Measurements from ENCODE around the gene NUBP2.

The NUBP2 gene

GRCh38 chr16:1810536-1810935, 27.8 kb downstream of the NUBP2 start:
- H3K4me3 ChIP-seq (ENCODE audit: low read depth, low read length), result no peak overlapping the region

DNA sequence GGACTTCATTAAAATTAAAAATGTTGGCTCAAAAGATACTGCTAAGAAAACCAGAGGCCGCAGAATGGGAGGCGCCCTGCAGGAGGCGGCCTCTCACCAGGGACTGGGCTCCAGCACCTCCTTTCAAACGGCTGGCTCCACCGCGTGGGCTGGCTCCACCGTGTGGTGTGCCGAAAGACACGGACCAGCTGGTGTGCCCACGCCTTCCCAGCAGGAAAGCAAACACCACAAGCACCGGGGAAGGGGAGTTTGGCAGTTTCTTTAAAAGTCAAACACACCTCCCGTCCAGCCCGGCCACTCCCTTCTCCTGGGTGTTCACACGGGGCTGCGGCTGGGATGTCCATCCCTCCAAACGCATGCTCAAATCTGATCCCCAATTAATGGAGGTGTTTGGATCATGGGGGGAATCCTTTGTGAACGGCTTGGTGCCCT, 30.0 kb downstream of the NUBP2 start:
- TF ChIP-seq CTCF (conservative IDR thresholded peaks at IDR 0.05; ENCODE audit: low read depth, low read length), result peak; percentile 76

More at GRCh38 chr16:1810536-1810935, 27.8 kb downstream of the NUBP2 start:
- DNase-seq (ENCODE audit: low read depth), result no peak
- TF ChIP-seq CTCF (conservative IDR thresholded peaks at IDR 0.05; ENCODE audit: low read depth, low read length), result no peak

DNA sequence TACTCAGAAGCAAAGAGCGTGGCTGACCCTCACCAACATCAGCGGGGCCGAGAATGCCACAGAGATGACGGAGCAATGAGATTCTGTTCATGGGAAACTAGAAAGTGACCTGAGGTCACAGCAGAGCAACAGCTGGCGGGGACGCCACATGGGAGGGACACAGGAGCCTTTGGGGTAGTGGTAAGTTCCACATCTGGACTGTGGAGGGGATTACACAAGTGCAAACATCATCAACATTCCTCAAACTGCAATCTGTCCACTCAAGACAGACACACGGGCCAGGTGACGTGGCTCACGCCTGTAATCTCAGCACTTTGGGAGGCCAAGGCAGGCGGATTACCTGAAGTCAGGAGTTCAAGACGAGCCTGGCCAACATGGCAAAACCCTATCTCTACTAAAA, 32.7 kb downstream of the NUBP2 start:
- no peak for DNase-seq (ENCODE audit: low read depth)
- no peak for TF ChIP-seq CTCF (conservative IDR thresholded peaks at IDR 0.05; ENCODE audit: low read depth, low read length)
- no peak overlapping the region for H3K4me3 ChIP-seq (ENCODE audit: low read depth, low read length)

More for the DNA sequence above, 30.0 kb downstream of the NUBP2 start:
- no peak overlapping the region for H3K4me3 ChIP-seq (ENCODE audit: low read depth, low read length)
- peak; percentile 84 for DNase-seq (ENCODE audit: low read depth)

DNA sequence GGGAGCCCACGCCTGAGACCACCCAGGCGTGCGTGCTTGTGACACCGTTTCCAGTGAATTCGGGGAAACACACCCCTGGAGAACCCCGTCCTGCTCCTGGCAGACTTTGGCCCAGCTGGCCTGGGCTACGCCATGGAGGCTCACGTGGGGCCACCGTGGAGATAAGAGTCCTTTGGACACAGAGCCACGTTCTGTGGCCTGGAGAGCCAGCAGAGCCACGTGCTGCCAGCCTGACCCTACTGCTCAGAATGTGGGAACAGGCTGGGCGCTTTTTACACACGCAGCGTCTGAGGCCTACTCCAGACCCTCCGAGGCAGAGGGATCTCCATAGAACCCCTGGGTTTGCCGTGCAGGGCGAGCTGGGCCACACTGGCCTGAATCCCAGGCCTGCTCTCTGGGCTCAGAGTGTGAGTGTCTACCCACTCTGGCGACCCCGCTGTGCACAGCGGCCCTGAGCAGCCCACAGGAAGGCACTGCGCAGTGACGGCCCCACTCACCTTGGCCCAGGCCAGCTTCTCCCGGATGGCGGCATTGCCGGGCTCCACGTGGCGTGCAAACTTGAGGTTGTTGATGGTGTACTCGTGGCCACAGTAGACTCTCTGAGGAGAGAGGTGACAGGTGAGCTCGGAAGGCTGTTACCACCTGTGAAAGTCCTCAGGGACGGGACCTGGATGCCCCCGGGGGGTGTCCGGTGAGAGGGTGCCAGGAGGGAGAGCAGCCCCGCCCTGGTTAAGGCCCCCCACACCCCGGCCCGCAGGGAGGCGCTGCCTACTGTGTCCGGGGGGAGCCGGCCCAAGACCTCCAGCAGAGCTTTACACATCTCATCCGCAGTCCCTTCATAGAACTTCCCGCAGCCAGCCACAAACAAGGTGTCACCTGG, 33.9 kb downstream of the NUBP2 start:
- TF ChIP-seq CTCF (conservative IDR thresholded peaks at IDR 0.05; ENCODE audit: low read depth, low read length), result no peak
- H3K4me3 ChIP-seq (ENCODE audit: low read depth, low read length), result no peak overlapping the region
- no peak for DNase-seq (ENCODE audit: low read depth)

GRCh38 chr16:1817276-1817589, 34.5 kb downstream of the NUBP2 start:
- no peak for TF ChIP-seq CTCF (conservative IDR thresholded peaks at IDR 0.05; ENCODE audit: low read depth, low read length)
- DNase-seq (ENCODE audit: low read depth), result no peak
- H3K4me3 ChIP-seq (ENCODE audit: low read depth, low read length), result no peak overlapping the region

DNA sequence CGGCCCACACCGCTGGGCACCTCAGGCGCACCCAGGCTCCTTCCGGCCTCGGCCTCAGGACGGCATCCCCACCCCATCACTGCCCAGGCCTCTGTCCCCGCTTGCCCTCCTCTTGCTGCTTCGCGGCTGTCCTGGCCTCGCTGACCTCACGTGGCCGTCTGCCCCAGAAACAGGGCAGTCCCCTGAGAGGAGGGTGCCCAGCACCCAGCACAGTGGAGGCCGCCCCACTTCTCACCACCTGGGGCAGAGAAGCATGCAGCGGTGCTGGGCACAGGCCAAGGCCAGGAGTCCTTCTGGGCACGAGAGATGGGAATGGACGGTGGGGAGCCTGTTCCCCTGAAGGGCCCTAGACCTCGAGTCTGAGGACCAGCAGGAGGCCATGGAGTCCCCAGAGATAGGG, 35.0 kb downstream of the NUBP2 start:
- no peak for DNase-seq (ENCODE audit: low read depth)
- TF ChIP-seq CTCF (conservative IDR thresholded peaks at IDR 0.05; ENCODE audit: low read depth, low read length), result no peak
- H3K4me3 ChIP-seq (ENCODE audit: low read depth, low read length), result no peak overlapping the region

Measured in choroid plexus epithelial cell (primary cell).